NCI-H2029 treated with DMSO at 0.1 percent for 48 hours (cell line): ENCODE measurements around the gene ITPR2.
"Not testable (repeated sequence)": the region's sequence is repeated elsewhere in the genome, so short reads cannot be mapped to it uniquely, and the experiment has no call there.

Experiments
- DNase-seq: peaks from one replicate; lab custom pipeline; 2025; lab: John Stamatoyannopoulos, UW

ITPR2 gene

GRCh38 chr12:26832822-26833742, at the start of gene ITPR2:
Gene ITPR2, minus strand, starts transcription at chr12:26833194. Its CDS starts 413 bp downstream, at chr12:26832781.
- DNase-seq: peak; percentile 82

- DNase-seq: no peak
Observed at GRCh38 chr12:26880625-26881024, 47.6 kb upstream of the ITPR2 start.

DNA sequence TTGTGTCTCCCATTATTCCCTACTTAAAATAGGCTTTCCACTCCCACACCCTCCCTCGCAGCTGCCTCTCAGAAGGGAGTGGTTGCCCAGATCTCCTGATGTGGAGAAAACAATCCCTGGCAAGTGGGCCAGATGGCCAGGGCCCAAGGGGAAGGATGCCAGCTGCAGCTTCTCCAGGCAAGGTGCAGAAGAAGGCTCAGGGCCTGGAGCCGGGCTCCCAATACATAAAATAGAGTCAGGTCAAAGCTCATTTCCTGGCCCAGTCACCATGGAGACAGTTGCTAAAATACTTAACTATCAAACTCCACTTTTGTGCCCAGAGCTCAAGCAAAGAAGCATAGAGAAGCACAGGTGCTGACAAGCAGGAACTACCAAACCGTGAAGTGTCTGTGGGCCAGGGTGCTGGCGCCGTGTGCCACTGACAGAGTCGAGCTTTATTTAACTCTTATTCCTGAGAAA, 45.7 kb upstream of the ITPR2 start:
- peak; percentile 87 for DNase-seq

GRCh38 chr12:26874501-26875296, 41.7 kb upstream of the ITPR2 start:
- DNase-seq: no peak

DNA sequence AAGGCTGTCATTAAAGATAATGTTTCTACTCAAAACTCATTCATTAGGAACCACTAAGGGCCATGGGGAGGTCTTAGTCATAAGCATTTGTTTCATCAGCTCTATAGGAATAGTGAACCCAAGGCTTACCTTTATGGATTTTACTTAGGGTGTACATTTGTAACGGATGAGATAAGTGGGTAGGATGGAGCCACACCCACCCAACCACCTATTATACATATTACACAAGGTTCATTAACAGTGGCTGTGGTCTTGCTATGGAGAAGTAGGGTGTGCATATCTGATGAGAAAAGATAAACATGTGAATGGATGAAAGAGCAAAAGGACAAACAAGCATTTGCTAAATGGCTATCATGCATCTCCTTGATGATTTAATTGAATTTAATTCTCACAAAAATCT, 39.6 kb upstream of the ITPR2 start:
- no peak for DNase-seq

GRCh38 chr12:26871985-26872384, 39.0 kb upstream of the ITPR2 start:
- no peak for DNase-seq

- DNase-seq: peak; percentile 64
Observed at GRCh38 chr12:26870491-26871419, 37.8 kb upstream of the ITPR2 start.

- DNase-seq: no peak
Observed at GRCh38 chr12:26869908-26870459, 37.0 kb upstream of the ITPR2 start.

GRCh38 chr12:26869104-26869494, 36.1 kb upstream of the ITPR2 start:
- no peak for DNase-seq

DNA sequence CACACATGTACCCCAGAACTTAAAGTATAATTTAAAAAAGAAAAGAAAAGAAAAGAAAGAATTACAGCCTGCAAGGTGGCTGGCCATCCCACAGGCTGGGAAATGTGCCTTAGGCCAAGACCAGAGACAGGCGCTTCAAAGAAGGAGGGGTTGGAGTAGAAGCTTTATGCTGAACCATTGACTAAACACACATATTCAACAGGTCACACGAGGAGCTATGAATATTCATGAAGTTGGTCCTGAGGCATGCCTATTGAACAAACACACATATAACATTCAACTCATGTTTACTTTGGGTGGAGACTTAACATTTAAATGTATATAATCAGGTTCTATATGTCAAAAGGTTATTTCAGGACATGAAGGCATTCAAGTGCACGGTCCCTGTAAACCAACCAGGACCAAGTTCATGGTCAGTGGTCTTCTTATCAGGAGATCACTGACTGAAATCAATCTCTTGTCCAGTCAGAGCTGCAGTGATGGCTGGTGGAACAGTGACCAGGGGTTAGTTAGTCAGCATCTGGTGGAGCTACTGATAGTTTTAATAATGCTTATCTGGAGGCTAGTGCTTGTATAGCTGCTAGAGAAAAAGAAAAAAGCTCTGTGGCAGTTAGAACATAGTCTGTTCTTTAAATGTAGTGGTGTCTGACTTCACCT, 35.6 kb upstream of the ITPR2 start:
- DNase-seq: no peak

- DNase-seq: no peak
Observed at GRCh38 chr12:26867080-26867479, 34.1 kb upstream of the ITPR2 start.

GRCh38 chr12:26863515-26863914, 30.5 kb upstream of the ITPR2 start:
- DNase-seq: no peak

- DNase-seq: not testable (repeated sequence)
Observed at GRCh38 chr12:26862787-26863186, 29.8 kb upstream of the ITPR2 start.

GRCh38 chr12:26861690-26862089, 28.7 kb upstream of the ITPR2 start:
- no peak for DNase-seq

- no peak for DNase-seq
Observed at GRCh38 chr12:26857465-26858176, 24.6 kb upstream of the ITPR2 start.

DNA sequence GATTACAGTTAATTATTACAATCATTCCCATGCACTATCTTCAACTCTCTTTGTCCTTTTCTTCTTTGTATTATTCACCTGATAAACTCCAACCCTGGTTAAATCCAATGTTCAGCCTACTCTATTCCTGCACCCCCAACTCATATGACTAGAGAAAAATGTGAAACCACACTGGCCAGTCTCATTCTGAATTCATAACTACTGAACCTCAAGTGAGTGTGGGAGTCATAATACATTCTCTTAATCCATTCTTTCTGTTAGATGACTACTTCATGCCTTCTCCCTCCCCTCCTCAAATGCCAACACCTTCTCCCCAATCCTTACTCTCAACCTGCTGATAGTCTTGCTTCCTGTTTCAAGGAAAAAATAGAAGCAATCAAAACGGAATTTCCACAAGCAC, 22.3 kb upstream of the ITPR2 start:
- no peak for DNase-seq

DNA sequence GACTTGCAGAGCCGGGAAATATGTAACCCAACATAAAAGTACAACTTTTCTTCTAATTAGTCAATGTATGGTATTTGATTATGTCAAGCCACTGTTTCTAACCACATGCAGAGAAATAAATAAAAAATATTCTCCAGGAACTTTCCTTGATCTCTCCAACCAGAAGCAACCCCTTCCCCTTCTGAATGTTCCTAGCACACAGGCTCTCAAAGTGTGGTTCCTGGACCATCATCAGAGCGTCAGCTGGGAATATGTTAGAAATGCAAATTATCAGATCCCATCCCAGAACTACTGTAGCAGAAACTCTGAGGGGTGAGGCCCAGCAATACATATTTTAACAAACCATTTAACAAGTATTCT, 21.0 kb upstream of the ITPR2 start:
- DNase-seq: no peak

- peak; percentile 58 for DNase-seq
Observed at GRCh38 chr12:26853303-26854030, 20.5 kb upstream of the ITPR2 start.

DNA sequence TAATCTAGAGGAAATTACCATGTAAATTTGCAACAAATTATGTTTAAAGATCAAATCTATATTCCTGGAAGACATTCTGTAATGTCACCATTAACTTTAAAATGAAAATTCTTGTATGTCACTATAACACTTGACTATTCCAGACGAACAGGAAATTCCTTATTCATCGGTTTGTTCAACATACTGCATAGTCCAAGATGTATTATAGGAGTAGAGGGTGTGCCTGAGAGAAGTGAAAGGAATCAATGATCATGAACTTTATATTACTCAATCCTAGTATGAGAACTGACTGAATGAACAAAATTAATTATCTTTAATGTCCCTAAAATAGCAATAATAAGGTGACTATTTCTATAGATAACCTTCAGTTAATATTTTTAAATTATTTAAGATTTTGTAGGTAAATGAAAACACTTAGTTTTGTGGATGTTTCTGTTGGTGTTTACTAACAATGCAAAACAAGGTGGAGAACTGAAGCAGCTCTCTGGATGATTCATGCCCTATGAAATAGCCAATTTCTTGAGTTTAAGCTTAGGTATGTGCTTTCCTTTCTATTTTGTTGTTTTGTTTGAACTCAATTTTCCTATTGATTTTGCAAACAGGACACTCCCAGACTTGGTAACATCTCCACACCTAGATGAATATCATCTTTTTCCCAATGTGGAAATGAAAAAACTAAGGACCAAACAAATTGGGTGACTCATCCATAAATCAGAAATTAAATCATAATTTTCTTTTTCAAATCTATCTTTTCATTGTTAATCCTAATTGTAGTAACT, 18.2 kb upstream of the ITPR2 start:
- DNase-seq: no peak
